ENCODE results near the gene UGT3A1.

DNA sequence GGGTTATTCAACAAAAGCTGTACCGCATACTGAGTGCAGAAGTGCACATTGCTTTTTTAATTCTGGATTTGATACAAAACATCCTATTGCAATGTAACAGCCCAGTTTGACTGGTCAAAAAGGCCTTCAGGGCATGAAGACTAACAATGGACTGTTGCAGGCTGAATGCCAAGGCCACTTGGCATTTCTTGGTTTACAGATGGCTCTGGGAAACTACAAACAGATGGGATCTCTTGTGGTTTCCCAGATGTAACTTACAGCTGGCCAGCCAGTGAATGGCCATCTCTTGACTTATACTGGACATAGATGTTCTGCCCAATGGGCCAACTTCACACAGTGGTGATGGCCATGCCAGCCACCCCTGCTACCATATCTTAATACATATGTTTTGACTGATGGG is 38.7 kb upstream of the UGT3A1 start:
- no peak for TF ChIP-seq ZNF274 (IDR thresholded peaks at IDR 0.05; ENCODE audit: low read depth, low read length)
- TF ChIP-seq YY1 (IDR thresholded peaks at IDR 0.05; ENCODE audit: insufficient read depth, insufficient read length) = no peak
- no peak for TF ChIP-seq SUZ12 (IDR thresholded peaks at IDR 0.05; ENCODE audit: extremely low read depth, insufficient read depth, insufficient read length)

Measured in NT2/D1 (cell line).